HG03432 (cell line): ENCODE results near the gene TPR.

Source experiments
- ATAC-seq: cut with Tn5 transposase; IDR thresholded peaks from one replicate; pipeline ENCODE4 v1.9.1; 2021; ENCODE audit warnings: mild to moderate bottlenecking, moderate library complexity; ENCODE audit not compliant: unreplicated experiment

TPR gene

GRCh38 chr1:186330758-186331157 lies 44.3 kb downstream of the TPR start:
- no peak for ATAC-seq

GRCh38 chr1:186327331-186327730 lies 47.7 kb downstream of the TPR start:
- ATAC-seq, result no peak

DNA sequence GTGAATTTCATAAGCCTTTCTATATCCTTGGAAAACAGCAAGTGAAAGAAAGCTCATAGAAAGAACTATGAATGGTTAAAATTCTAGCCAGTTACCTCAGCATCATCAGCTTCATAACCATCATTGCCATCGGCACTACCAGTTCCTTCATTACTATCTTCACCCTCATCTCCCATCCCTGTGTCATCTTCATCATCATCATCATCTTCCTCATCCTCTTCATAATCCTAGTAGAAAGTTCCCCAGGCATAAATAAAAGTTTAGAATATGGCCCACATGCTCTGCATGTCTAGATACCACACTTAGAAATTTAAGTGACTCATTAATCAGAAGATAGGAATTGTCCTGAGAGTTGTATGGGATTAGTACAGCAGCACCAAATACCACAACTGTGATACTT lies 49.0 kb downstream of the TPR start:
- ATAC-seq, result no peak

- peak; percentile 50 for ATAC-seq
Measured at GRCh38 chr1:186325239-186325638, 49.8 kb downstream of the TPR start.

GRCh38 chr1:186323865-186324264 lies 51.2 kb downstream of the TPR start:
- ATAC-seq, result no peak

DNA sequence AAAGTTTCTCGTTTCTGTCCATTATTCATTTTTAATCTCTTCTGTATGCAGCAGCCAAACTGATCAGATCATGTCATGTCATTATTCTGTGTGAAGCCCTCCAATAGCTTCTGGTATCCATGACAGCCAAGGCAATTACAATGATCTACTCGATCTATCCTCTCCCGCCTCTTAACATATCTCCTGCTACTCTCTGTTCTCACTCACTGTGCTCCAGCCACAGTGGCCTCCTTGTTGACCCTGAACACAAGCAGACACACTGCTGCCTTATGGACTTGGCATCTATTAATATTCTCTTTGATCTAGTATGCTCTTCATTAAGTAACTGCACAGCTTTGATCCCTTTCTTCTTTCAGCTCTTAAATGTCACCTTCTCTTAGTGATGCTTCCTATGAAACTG lies 59.5 kb downstream of the TPR start:
- no peak for ATAC-seq

GRCh38 chr1:186311375-186312051 lies 63.5 kb downstream of the TPR start:
- no peak for ATAC-seq

DNA sequence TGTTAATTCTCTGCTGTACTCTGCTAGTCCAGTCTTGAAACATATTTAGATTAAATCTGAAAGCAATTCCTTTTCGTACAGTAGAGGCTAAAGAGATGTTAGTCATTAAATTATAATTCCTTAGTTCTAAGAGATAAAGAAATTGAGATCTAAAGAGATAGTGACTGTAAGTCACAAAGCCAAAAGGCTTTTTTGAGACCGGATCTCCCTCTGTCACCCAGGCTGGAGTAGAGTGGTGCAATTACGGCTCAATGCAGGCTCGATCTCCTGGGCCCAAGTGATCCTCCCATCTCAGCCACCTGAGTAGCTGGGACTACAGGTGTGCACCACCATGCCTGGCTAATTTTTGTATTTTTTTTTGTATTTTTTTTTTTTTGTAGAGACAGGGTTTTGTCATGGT lies 64.7 kb downstream of the TPR start:
- ATAC-seq, result no peak

GRCh38 chr1:186308264-186309060 lies 66.6 kb downstream of the TPR start:
- ATAC-seq, result no peak

GRCh38 chr1:186307445-186307844 lies 67.6 kb downstream of the TPR start:
- ATAC-seq, result no peak

GRCh38 chr1:186306533-186306932 lies 68.5 kb downstream of the TPR start:
- ATAC-seq, result no peak

GRCh38 chr1:186304982-186305949 lies 69.8 kb downstream of the TPR start:
- peak; percentile 85 for ATAC-seq

GRCh38 chr1:186303911-186304310 lies 71.1 kb downstream of the TPR start:
- no peak for ATAC-seq

DNA sequence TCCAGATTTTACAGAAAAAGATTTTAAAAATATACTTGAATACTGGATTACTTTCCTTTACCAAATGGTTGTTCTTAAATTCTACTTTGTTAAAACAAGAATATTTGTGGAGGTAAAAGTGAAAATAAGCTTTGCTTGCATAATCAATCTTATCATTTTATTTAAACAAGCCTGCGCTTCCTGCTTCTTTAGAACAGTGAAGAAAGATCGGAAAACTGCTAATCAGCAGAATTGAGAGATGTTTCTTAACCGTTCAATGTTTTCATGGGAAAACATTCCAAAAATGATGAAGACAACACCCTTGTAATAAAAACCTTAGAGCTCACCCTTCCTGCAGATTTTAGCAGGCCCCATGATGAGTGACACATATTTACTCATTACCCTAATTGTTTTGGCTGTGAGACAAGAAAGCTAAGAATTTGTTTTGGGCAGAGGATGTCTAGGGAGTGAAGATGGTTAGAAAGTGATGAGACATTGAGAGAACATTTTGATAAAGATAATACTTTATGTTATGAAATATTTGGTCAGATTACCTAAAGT lies 72.6 kb downstream of the TPR start:
- ATAC-seq, result no peak

- no peak for ATAC-seq
Measured at GRCh38 chr1:186301448-186301847, 73.6 kb downstream of the TPR start.

GRCh38 chr1:186300056-186300455 lies 75.0 kb downstream of the TPR start:
- no peak for ATAC-seq

- no peak for ATAC-seq
Measured at GRCh38 chr1:186299570-186299969, 75.5 kb downstream of the TPR start.

DNA sequence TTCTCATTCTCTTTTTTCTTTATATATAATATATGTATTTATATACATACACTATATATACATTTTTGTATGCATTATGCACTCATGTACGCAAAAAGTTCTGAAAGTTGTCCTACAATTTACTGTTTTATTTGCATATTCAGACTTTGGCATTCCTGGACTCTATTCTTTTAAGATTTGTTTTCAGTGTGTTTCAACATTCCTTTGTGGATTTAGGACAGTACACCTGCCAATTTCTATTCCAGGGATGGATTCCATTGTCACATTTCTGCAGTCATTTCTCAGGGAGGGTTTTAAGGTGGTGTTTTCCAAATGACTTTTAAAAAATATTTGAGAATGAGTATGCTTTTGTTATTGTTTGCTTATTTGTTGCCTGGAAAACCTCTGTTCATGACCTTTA lies 76.2 kb downstream of the TPR start:
- no peak for ATAC-seq

DNA sequence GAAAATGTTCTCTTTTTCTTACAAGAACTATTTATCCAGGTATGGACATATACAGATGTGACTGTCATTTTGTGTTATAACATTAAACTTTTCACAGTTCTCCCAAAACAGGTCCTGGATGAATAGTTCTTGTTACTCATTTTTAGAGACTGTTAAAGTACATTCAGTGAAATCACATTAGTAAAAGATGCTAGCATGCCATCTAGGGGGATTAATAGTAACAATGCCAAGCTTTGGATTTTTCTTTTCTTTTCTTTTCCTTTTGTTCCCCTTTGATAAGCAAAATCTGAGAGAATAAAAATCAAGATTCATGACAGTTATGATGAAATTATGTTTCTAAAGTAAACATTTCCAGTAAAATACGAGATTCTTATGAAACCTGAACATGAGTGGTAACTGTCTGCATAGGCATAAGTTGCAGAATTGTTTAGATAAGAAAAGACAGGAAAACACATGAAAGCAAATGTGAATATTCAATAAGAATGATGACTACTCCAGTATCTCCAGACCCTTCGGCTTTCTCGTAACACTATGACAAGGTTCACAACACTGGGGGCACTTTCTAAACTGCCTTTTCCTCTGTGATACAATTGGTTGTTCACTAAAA lies 77.5 kb downstream of the TPR start:
- no peak for ATAC-seq

GRCh38 chr1:186295980-186296379 lies 79.1 kb downstream of the TPR start, which contains the start of gene PRG4:
TSS of gene PRG4 (plus strand) at chr1:186296279.
- no peak for ATAC-seq

DNA sequence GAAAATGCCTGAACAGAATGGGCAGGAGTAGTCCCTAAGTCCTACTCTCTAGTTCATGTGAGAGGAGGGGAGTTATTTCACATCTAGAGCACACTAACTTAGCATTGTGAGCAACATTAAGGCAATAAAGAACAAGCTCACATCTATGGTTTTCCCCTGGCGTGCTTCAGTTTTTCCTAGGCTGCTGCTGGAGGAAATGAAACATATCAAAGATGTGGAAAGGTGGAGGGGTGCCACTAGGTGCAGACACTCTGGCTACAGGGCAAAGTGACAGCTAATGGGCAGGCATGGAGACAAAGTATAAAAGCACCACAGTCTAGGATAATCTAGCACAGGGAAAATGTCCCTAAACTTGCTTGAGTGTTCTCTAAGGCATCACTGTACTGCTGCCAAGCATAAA lies 82.2 kb downstream of the TPR start:
- no peak for ATAC-seq
